ENCODE measurements around the gene CLMN. TPM values are rescaled to one million over a fixed set of nuclear protein-coding genes. Genes with fewer than 3 reads are reported as not detected.

The CLMN gene
- total and polyA plus RNA-seq, 2 of the 8 experiments (the other 6 are each of a cell fraction or from before 2014, with no cell fraction given), result 1.6 to 8.2 TPM

DNA sequence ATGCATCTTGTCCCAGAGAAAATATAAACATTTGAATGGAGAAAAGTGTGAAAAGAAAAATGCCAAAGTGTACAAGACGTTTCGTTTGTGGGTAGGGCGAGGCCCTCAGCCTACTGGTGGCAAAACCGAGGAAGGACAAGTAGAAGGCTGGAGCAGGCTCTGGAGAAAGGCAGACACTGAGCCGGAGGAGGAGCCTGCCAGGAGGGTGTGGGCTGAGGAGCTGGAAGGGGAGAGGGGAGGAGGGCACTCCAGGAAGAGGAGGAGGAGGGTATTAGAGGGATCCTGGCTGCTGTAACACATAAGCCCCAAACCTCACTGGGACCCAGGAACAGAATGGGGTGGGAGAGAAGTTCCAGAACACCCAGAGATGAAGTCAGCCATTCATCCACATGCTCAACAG is 47.7 kb downstream of the CLMN start:
- no peak overlapping the region for H2BK15ac ChIP-seq (ENCODE audit: low read length)
- ChIA-PET POLR2A (ENCODE audit: partially characterized antibody) (interaction anchor here (1.2 kb wide), 1 partner anchor 14 kb away, joined by 3 read pairs; no protein-coding TSS in a partner anchor), CTCF (ENCODE audit: partially characterized antibody) (interaction anchor here (0.7 kb wide), 1 partner anchor 10 kb away, joined by 4 read pairs; no protein-coding TSS in a partner anchor)
- no peak overlapping the region for H3K27ac ChIP-seq (ENCODE audit: low read depth, low read length)
- H4K8ac ChIP-seq (ENCODE audit: extremely low read depth, insufficient read depth, low read length), result no peak overlapping the region
- no peak overlapping the region for H2AFZ ChIP-seq (ENCODE audit: low read length)
- no peaks in the 10 kb centered on the region for H4K20me1 ChIP-seq (replicated peaks in 1 of 2; ENCODE audit: control insufficient read depth in 1 of 2, insufficient read depth in 2 of 2, low read length in 2 of 2)
- FAIRE-seq (no peak), DNase-seq (ENCODE audit: low read depth in 1 of 2, low spot score in 2 of 2) (no peak)
- H3K79me2 ChIP-seq (ENCODE audit: control insufficient read depth in 1 of 2, insufficient read depth in 2 of 2, low read length in 2 of 2), result no peaks in the 10 kb centered on the region
- H3K18ac ChIP-seq (ENCODE audit: extremely low read depth, low read length), result no peak overlapping the region
- no peaks in the 10 kb centered on the region for H3K9me3 ChIP-seq (ENCODE audit: insufficient read depth in 2 of 2, low read depth in 1 of 2, low read length in 1 of 2)
- no peak overlapping the region for H3K56ac ChIP-seq (replicated peaks; ENCODE audit: insufficient read length, low read depth, low read length)
- TF ChIP-seq TEAD4 (IDR thresholded peaks at IDR 0.05; ENCODE audit: low read depth, low read length), result no peak
- no peak overlapping the region for H2AK5ac ChIP-seq (ENCODE audit: low read depth, low read length)
- 89% methylated on average over 5 of the region's 5 CpGs; no CpG with 5 or more reads in 1 of the 2 experiments for WGBS, 2 experiments (ENCODE audit: extremely low coverage in 1 of 2, insufficient coverage in 1 of 2, insufficient read length in 1 of 2, insufficient replicate concordance in 2 of 2, low coverage in 1 of 2, low lambda C conversion rate in 2 of 2, missing lambda C conversion rate in 1 of 2)
- H3K9ac ChIP-seq (replicated peaks in 1 of 4; ENCODE audit: extremely low read depth in 1 of 4, low read depth in 3 of 4, low read length in 3 of 4), result no peak overlapping the region
- no peak overlapping the region for H3K4ac ChIP-seq (replicated peaks; ENCODE audit: insufficient read length, low read depth, low read length)
- no peak overlapping the region for H2BK20ac ChIP-seq (ENCODE audit: low read length)
- no peaks in the 10 kb centered on the region for H3K23me2 ChIP-seq (ENCODE audit: low read depth, low read length)
- no peaks in the 10 kb centered on the region for H3K27me3 ChIP-seq (replicated peaks in 1 of 4; ENCODE audit: control insufficient read depth in 3 of 4, extremely low read depth in 1 of 4, insufficient read depth in 3 of 4, low read length in 3 of 4)
- no peak overlapping the region for H2BK12ac ChIP-seq (ENCODE audit: low read depth, low read length)
- H3K23ac ChIP-seq (ENCODE audit: insufficient read length), result no peak overlapping the region
- no peak overlapping the region for H4K91ac ChIP-seq (replicated peaks; ENCODE audit: insufficient read length, low read length)
- no peaks in the 10 kb centered on the region for H3K36me3 ChIP-seq (ENCODE audit: control insufficient read depth in 2 of 4, insufficient read depth in 4 of 4, low read length in 3 of 4)
- H2BK5ac ChIP-seq (ENCODE audit: low read depth, low read length), result no peak overlapping the region
- H3K79me1 ChIP-seq (ENCODE audit: low read depth, low read length), result no peaks in the 10 kb centered on the region
- H3K4me1 ChIP-seq (replicated peaks in 1 of 4; ENCODE audit: control insufficient read depth in 3 of 4, insufficient read depth in 4 of 4, low read length in 3 of 4), result peaks cover 0 to 4% (median 0%) of the 10 kb centered on the region in 4 experiments; a peak in 2 of 7 replicates
- no peak overlapping the region for H3K14ac ChIP-seq (ENCODE audit: insufficient read length)
- H3K4me3 ChIP-seq (ENCODE audit: extremely low read depth in 1 of 4, insufficient read depth in 2 of 4, low read depth in 3 of 4, low read length in 4 of 4), result no peak overlapping the region
- H2BK120ac ChIP-seq (replicated peaks; ENCODE audit: low read depth, low read length), result no peak overlapping the region
- H3K4me2 ChIP-seq (ENCODE audit: insufficient read depth in 1 of 2, low read depth in 2 of 2, low read length in 2 of 2), result no peak overlapping the region
- H4K5ac ChIP-seq (ENCODE audit: insufficient read length, low read depth, low read length), result no peak overlapping the region

Data from H1 (cell line).